ENCODE results near the gene SPINK6. TPM values are rescaled to one million over a fixed set of nuclear protein-coding genes. Genes with fewer than 3 reads are reported as not detected.

SPINK6 gene
- total RNA-seq, 1 donor from 2014 or later, result not detected

DNA sequence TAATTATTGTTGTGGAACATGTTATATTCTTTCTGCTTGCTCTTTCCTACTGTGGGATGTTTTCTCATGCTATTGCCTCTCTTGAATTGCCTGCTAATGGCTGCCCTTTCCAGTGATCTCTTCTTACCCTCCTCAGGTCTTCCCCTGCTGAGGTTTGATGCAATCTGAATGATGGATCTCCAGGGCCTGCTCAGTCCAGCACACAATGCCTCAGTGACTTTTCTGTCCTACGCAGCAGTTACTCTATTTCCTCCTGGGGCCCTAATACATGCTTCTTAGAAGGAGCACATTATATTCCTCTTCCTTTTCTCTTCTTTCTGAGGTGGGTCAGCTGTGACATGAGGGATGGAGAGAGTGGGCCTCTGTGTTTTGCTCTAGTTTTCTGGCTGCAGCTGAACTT lies 34.6 kb upstream of the SPINK6 start, which contains the start of gene SPINK14:
TSS of gene SPINK14 (plus strand) at position 301 of the 400 bp plus-strand sequence. CDS start 1,187 bp downstream, outside the sequence.
- no peak within 1 kb of the TSS for H3K4me3 ChIP-seq
- intact Hi-C loops (cut with DNase I), result no loop called here
- TF ChIP-seq POLR2AphosphoS5 (IDR thresholded peaks at IDR 0.05; ENCODE audit: insufficient read depth in 1 of 2, low read depth in 1 of 2), result no peak
- no peak for TF ChIP-seq CTCF (IDR thresholded peaks at IDR 0.05)
- no peak for TF ChIP-seq POLR2A (IDR thresholded peaks at IDR 0.05)
- no peaks in the 10 kb centered on the region for H3K9me3 ChIP-seq
- H3K4me1 ChIP-seq, result no peaks in the 10 kb centered on the region
- H3K27me3 ChIP-seq, result no peaks in the 10 kb centered on the region
- no peak for DNase-seq (ENCODE audit: extremely low spot score in 2 of 2)
- H3K27ac ChIP-seq, result no peak within 1 kb of the TSS
- H3K36me3 ChIP-seq, result no peaks in the 10 kb centered on the region

GRCh38 chr5:148172377-148172776 lies 30.5 kb upstream of the SPINK6 start:
- Histone ChIP-seq H3K9me3 (no peaks in the 10 kb centered on the region), H3K27me3 (no peaks in the 10 kb centered on the region), H3K27ac (no peak overlapping the region), H3K4me3 (no peak overlapping the region), H3K36me3 (no peaks in the 10 kb centered on the region), H3K4me1 (no peaks in the 10 kb centered on the region)
- TF ChIP-seq POLR2AphosphoS5 (IDR thresholded peaks at IDR 0.05; ENCODE audit: insufficient read depth in 1 of 2, low read depth in 1 of 2) (no peak), POLR2A (IDR thresholded peaks at IDR 0.05) (no peak), CTCF (IDR thresholded peaks at IDR 0.05) (no peak)
- intact Hi-C loops (cut with DNase I), result no loop called here
- DNase-seq (ENCODE audit: extremely low spot score in 2 of 2), result no peak

- no peaks in the 10 kb centered on the region for H3K27me3 ChIP-seq
- TF ChIP-seq POLR2A (IDR thresholded peaks at IDR 0.05) (no peak), POLR2AphosphoS5 (IDR thresholded peaks at IDR 0.05; ENCODE audit: insufficient read depth in 1 of 2, low read depth in 1 of 2) (no peak), CTCF (IDR thresholded peaks at IDR 0.05) (no peak)
- intact Hi-C loops (cut with DNase I), result no loop called here
- no peaks in the 10 kb centered on the region for H3K9me3 ChIP-seq
- H3K36me3 ChIP-seq, result no peaks in the 10 kb centered on the region
- DNase-seq (ENCODE audit: extremely low spot score in 2 of 2), result no peak
- no peak overlapping the region for H3K27ac ChIP-seq
- no peaks in the 10 kb centered on the region for H3K4me1 ChIP-seq
- no peak overlapping the region for H3K4me3 ChIP-seq
Observed at GRCh38 chr5:148176480-148176879, 26.4 kb upstream of the SPINK6 start.

DNA sequence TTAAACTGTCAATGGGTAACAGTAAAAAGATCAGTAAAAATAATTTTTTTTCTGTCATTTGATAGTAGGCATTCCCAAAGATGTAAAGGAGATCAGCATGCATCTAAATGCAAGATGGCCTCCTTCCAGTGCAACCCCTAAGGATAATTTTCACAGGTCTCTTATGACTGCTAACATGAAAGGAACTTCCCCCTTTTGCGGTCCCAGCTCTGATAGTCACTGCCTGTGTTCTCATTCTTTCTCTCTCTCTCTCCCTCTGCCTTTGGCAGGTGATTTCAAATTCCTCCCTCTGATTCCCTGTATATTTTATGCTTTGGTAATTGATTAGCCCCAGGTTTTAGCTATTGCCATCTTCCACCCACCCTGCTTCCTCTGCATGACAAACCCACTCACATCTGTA lies 25.6 kb upstream of the SPINK6 start:
- no peak overlapping the region for H3K27ac ChIP-seq
- intact Hi-C loops (cut with DNase I), result no loop called here
- no peaks in the 10 kb centered on the region for H3K27me3 ChIP-seq
- no peaks in the 10 kb centered on the region for H3K4me1 ChIP-seq
- no peaks in the 10 kb centered on the region for H3K9me3 ChIP-seq
- no peaks in the 10 kb centered on the region for H3K36me3 ChIP-seq
- no peak for DNase-seq (ENCODE audit: extremely low spot score in 2 of 2)
- H3K4me3 ChIP-seq, result no peak overlapping the region
- no peak for TF ChIP-seq POLR2A (IDR thresholded peaks at IDR 0.05)
- TF ChIP-seq POLR2AphosphoS5 (IDR thresholded peaks at IDR 0.05; ENCODE audit: insufficient read depth in 1 of 2, low read depth in 1 of 2), result no peak
- no peak for TF ChIP-seq CTCF (IDR thresholded peaks at IDR 0.05)

- intact Hi-C loops (cut with DNase I), result no loop called here
Observed at GRCh38 chr5:148179234-148179824, 23.5 kb upstream of the SPINK6 start.

More at GRCh38 chr5:148179234-148179824, 23.5 kb upstream of the SPINK6 start:
- H3K27ac ChIP-seq, result no peak overlapping the region
- H3K4me1 ChIP-seq, result no peaks in the 10 kb centered on the region
- no peaks in the 10 kb centered on the region for H3K36me3 ChIP-seq
- no peak for DNase-seq (ENCODE audit: extremely low spot score in 2 of 2)
- TF ChIP-seq POLR2AphosphoS5 (IDR thresholded peaks at IDR 0.05; ENCODE audit: insufficient read depth in 1 of 2, low read depth in 1 of 2), result peak in 1 of 2 donors; percentile 31
- TF ChIP-seq CTCF (IDR thresholded peaks at IDR 0.05), result peak in 2 of 3 experiments; percentile 41 to 46
- no peak for TF ChIP-seq POLR2A (IDR thresholded peaks at IDR 0.05)
- no peaks in the 10 kb centered on the region for H3K9me3 ChIP-seq
- no peaks in the 10 kb centered on the region for H3K27me3 ChIP-seq
- no peak overlapping the region for H3K4me3 ChIP-seq

Data from vagina (tissue), 2 donors.